NT2/D1 (cell line): ENCODE results near the gene CCDC57.
A peak's percentile ranks its signal among the peaks of the same experiment; 100 is the strongest.

ENCODE experiments used
- DNase-seq: peaks from one replicate; pipeline ENCODE4 v3.0.0-alpha.2; 2011; ENCODE audit warnings: low read depth, low spot score
- H3K27me3 ChIP-seq: 2 replicates; pipeline ENCODE4 v1.6.0; 2011; ENCODE audit warnings: mild to moderate bottlenecking; ENCODE audit not compliant: insufficient read length, insufficient read depth
- H3K36me3 ChIP-seq: 2 replicates; pipeline ENCODE4 v1.6.1; 2011; ENCODE audit warnings: mild to moderate bottlenecking, low read length, mixed read lengths; ENCODE audit not compliant: insufficient read depth, insufficient read length
- H3K4me1 ChIP-seq: 2 replicates; pipeline ENCODE4 v1.5.1; 2011; ENCODE audit not compliant: insufficient read depth, insufficient read length
- H3K4me3 ChIP-seq: 2 replicates; pipeline ENCODE4 v1.5.1; 2011; ENCODE audit warnings: low read depth; ENCODE audit not compliant: insufficient read length
- H3K9ac ChIP-seq: 2 replicates; pipeline ENCODE4 v1.6.0; 2011; ENCODE audit warnings: low read depth; ENCODE audit not compliant: insufficient read length
- H3K9me3 ChIP-seq: 2 replicates; pipeline ENCODE4 v1.5.1; 2011; ENCODE audit warnings: mild to moderate bottlenecking, low read length; ENCODE audit not compliant: insufficient read depth
- SUZ12 ChIP-seq: IDR thresholded peaks from 2 replicates; pipeline ENCODE4 v1.6.1; 2011; ENCODE audit not compliant: insufficient read length, insufficient read depth; ENCODE audit errors: extremely low read depth
- YY1 ChIP-seq: IDR thresholded peaks from 2 replicates; pipeline ENCODE4 v1.6.1; 2011; ENCODE audit not compliant: insufficient read length, insufficient read depth
- ZNF274 ChIP-seq: IDR thresholded peaks from 2 replicates; pipeline ENCODE4 v1.6.1; 2011; ENCODE audit warnings: mild to moderate bottlenecking, low read depth, low read length

The CCDC57 gene

DNA sequence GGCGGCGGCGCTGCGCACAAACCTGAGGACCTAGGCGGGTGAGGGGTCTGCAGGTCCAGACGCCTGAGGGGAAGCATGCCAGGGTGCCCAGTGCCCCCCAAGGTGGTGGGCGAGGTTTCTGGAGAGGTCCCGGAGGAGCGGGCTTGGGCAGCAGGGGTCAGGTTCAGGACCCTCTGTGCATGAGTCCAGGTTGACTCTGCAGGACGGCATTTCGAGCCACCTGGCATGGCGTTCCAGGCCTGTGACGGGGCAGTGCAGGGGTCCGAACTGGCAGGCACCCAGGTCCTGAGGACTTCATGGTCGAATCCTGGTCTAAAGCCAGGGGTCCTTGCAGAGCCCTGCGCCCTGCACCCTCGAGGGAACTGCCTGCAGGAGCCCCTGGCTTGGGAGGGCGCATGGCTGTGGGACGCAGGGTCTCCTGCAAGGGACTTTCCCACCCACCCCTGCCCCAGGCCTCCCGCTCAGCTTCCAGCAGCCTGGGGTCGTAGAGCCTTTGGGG lies 19.7 kb upstream of the CCDC57 start:
- no peak for DNase-seq
- Histone ChIP-seq H3K36me3 (peaks cover 45% of the 10 kb centered on the region), H3K9me3 (no peaks in the 10 kb centered on the region), H3K4me3 (peak overlapping the region; percentile 63), H3K4me1 (peaks cover 48% of the 10 kb centered on the region), H3K9ac (peak overlapping the region; percentile 80), H3K27me3 (peaks cover 19% of the 10 kb centered on the region)
- TF ChIP-seq SUZ12 (no peak), ZNF274 (no peak), YY1 (no peak)

GRCh38 chr17:82231562-82232321 lies 19.1 kb upstream of the CCDC57 start:
- H3K36me3 ChIP-seq: peaks cover 38% of the 10 kb centered on the region
- no peak for DNase-seq
- peak overlapping the region; percentile 63 for H3K4me3 ChIP-seq
- peaks cover 49% of the 10 kb centered on the region for H3K4me1 ChIP-seq
- peak overlapping the region; percentile 80 for H3K9ac ChIP-seq
- H3K9me3 ChIP-seq: no peaks in the 10 kb centered on the region
- TF ChIP-seq YY1 (no peak), SUZ12 (no peak), ZNF274 (no peak)
- H3K27me3 ChIP-seq: peaks cover 21% of the 10 kb centered on the region

DNA sequence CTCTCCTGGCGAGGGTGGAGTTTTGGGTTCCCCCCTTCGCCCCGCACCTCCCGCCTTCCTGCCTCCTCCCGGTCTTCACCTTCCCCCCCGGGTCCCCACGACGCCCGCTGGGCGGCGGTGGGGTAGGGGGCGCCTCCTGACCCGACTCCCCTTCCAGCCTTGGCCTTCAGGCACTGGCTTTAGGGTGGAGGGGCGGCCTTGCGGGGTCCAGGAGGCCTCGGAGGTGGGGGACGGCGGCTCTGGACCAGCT lies 18.6 kb upstream of the CCDC57 start:
- Histone ChIP-seq H3K36me3 (peaks cover 33% of the 10 kb centered on the region), H3K4me1 (peaks cover 48% of the 10 kb centered on the region), H3K27me3 (peaks cover 21% of the 10 kb centered on the region), H3K4me3 (peak overlapping the region; percentile 63), H3K9ac (peak overlapping the region; percentile 80), H3K9me3 (no peaks in the 10 kb centered on the region)
- TF ChIP-seq ZNF274 (no peak), SUZ12 (no peak), YY1 (no peak)
- DNase-seq: no peak

- DNase-seq: no peak
- H3K9ac ChIP-seq: peak overlapping the region; percentile 84
- H3K4me1 ChIP-seq: peaks cover 48% of the 10 kb centered on the region
Measured at GRCh38 chr17:82230609-82231311, 18.1 kb upstream of the CCDC57 start.

GRCh38 chr17:82229698-82230608 lies 17.3 kb upstream of the CCDC57 start:
- no peak for DNase-seq
- Histone ChIP-seq H3K4me1 (peaks cover 46% of the 10 kb centered on the region), H3K9ac (peak overlapping the region; percentile 84), H3K4me3 (peak overlapping the region; percentile 74), H3K36me3 (peaks cover 22% of the 10 kb centered on the region), H3K9me3 (no peaks in the 10 kb centered on the region), H3K27me3 (peaks cover 21% of the 10 kb centered on the region)
- TF ChIP-seq YY1 (no peak), SUZ12 (no peak), ZNF274 (no peak)

More at GRCh38 chr17:82230609-82231311, 18.1 kb upstream of the CCDC57 start:
- Histone ChIP-seq H3K9me3 (no peaks in the 10 kb centered on the region), H3K4me3 (peak overlapping the region; percentile 63), H3K27me3 (peaks cover 21% of the 10 kb centered on the region), H3K36me3 (peaks cover 29% of the 10 kb centered on the region)
- no peak for TF ChIP-seq ZNF274
- TF ChIP-seq SUZ12: no peak
- TF ChIP-seq YY1: no peak

GRCh38 chr17:82228842-82229697 lies 16.4 kb upstream of the CCDC57 start, which contains the start of gene SLC16A3:
TSS of gene SLC16A3 (plus strand) at chr17:82229042. CDS start at chr17:82236009, 6,967 bp downstream.
- H3K4me3 ChIP-seq: peak within 1 kb of the TSS; percentile 74
- H3K9ac ChIP-seq: peak within 1 kb of the TSS; percentile 85
- H3K4me1 ChIP-seq: peaks cover 38% of the 10 kb centered on the region
- TF ChIP-seq ZNF274: no peak
- no peak for TF ChIP-seq YY1
- TF ChIP-seq SUZ12: no peak
- no peaks in the 10 kb centered on the region for H3K9me3 ChIP-seq
- DNase-seq: no peak
- H3K36me3 ChIP-seq: peaks cover 16% of the 10 kb centered on the region
- peaks cover 21% of the 10 kb centered on the region for H3K27me3 ChIP-seq
